ENCODE data around the gene ZPR1. TPM values are rescaled to one million over a fixed set of nuclear protein-coding genes. Genes with fewer than 3 reads are reported as not detected.

ZPR1 gene
- total RNA-seq, 6 experiments from 2014 or later: 17.9 to 86.6 (median 30.2) TPM

GRCh38 chr11:116813170-116813569, 25.3 kb upstream of the ZPR1 start:
- no peaks in the 10 kb centered on the region for H3K27me3 ChIP-seq
- no peaks in the 10 kb centered on the region for H3K36me3 ChIP-seq
- peak overlapping the region in 2 of 3 donors; percentile 13 to 16 for H3K4me3 ChIP-seq
- no peak for DNase-seq
- no peaks in the 10 kb centered on the region for H3K9me3 ChIP-seq
- no peak for TF ChIP-seq POLR2A (IDR thresholded peaks at IDR 0.05)
- TF ChIP-seq, protein P1, sequence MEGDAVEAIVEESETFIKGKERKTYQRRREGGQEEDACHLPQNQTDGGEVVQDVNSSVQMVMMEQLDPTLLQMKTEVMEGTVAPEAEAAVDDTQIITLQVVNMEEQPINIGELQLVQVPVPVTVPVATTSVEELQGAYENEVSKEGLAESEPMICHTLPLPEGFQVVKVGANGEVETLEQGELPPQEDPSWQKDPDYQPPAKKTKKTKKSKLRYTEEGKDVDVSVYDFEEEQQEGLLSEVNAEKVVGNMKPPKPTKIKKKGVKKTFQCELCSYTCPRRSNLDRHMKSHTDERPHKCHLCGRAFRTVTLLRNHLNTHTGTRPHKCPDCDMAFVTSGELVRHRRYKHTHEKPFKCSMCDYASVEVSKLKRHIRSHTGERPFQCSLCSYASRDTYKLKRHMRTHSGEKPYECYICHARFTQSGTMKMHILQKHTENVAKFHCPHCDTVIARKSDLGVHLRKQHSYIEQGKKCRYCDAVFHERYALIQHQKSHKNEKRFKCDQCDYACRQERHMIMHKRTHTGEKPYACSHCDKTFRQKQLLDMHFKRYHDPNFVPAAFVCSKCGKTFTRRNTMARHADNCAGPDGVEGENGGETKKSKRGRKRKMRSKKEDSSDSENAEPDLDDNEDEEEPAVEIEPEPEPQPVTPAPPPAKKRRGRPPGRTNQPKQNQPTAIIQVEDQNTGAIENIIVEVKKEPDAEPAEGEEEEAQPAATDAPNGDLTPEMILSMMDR (IDR thresholded peaks at IDR 0.05): no peak
- H3K27ac ChIP-seq: peak overlapping the region in 2 of 3 donors; percentile 69 to 74
- no peak for ATAC-seq
- H3K4me1 ChIP-seq: peaks cover 0 to 59% (median 15%) of the 10 kb centered on the region in 4 donors
- intact Hi-C loops (cut with DNase I): no loop called here
- WGBS (ENCODE audit: insufficient coverage, low coverage, low lambda C conversion rate, missing lambda C conversion rate): no CpG with 5 or more reads among the region's 1 CpG

DNA sequence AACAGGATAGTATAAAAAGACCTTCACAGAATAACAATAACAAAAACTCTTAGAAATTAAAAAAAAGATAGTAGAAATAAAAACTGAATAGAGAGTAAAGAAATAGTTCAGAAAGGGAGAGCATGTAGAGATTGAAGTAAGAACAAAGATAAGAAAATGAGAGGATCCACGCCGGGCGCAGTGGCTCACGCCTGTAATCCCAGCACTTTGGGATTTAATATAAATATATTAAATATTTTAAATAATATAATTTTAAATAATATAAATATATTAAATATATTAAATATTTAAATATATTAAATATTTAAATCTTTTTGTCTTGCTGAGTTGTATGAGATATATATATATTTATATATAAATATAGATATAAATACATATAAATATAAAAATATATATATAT, 24.3 kb upstream of the ZPR1 start:
- TF ChIP-seq, protein P1 (IDR thresholded peaks at IDR 0.05): no peak
- no peak for TF ChIP-seq POLR2A (IDR thresholded peaks at IDR 0.05)
- Histone ChIP-seq H3K4me1 (peaks cover 0 to 70% (median 20%) of the 10 kb centered on the region in 4 donors), H3K27me3 (no peaks in the 10 kb centered on the region), H3K9me3 (no peaks in the 10 kb centered on the region), H3K36me3 (no peaks in the 10 kb centered on the region), H3K27ac (no peak overlapping the region), H3K4me3 (no peak overlapping the region)
- no peak for ATAC-seq
- intact Hi-C loops (cut with DNase I): no loop called here
- WGBS (ENCODE audit: insufficient coverage, low coverage, low lambda C conversion rate, missing lambda C conversion rate): 97% methylated on average over 4 of the region's 4 CpGs
- no peak for DNase-seq

GRCh38 chr11:116811194-116811593, 23.4 kb upstream of the ZPR1 start:
- no peaks in the 10 kb centered on the region for H3K9me3 ChIP-seq
- TF ChIP-seq POLR2A (IDR thresholded peaks at IDR 0.05): no peak
- TF ChIP-seq, protein P1 (IDR thresholded peaks at IDR 0.05): no peak

DNA sequence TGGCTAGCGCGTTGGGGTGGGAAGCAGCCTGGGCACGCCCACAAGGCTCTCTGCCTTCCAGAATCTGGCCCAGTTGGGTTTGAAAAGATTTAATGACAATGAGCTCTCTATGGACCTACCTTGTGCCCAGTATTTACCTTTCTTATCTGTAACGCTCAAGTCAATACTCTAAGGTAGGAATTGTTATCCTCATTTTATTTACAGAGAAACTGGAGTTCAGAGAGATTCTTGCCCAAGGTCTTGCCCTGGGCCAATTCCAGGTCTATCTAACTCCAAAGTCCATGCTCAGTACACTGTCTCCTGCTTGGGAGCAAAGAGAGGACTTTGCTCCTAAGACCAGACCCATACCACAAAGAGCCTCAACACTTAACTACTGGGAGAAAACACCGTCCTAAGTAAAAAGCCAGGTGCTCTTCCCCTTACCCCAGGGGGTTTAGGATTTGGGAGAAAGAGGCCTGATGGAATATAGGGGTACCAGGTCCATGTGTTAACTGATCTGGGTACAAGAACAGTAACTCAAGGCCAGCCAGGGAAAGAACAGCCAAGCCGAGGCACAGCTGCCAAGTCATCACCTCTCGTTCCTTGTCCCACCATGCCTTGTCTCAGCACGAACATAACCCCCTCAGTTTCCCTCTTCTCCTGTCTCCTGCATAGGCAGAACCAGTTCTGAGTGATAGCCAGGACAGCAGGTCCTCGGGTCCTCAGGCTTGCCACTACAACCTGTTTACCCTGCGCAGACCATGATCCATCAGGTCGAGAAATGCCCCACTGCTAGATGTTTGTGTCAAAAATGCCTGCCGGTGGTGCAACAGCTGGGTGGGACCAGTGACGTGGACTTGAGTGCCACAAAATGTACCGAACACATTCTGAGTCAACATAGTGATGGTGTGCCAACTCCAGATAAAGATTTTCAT, 20.7 kb upstream of the ZPR1 start:
- WGBS (ENCODE audit: insufficient coverage, low coverage, low lambda C conversion rate, missing lambda C conversion rate): 16% methylated on average over 12 of the region's 14 CpGs
- peak; percentile 83 to 95 (median 91) for DNase-seq
- Histone ChIP-seq H3K4me3 (peak overlapping the region in 2 of 3 donors; percentile 26 to 33), H3K9me3 (no peaks in the 10 kb centered on the region), H3K4me1 (peaks cover 0 to 59% (median 20%) of the 10 kb centered on the region in 4 donors), H3K36me3 (no peaks in the 10 kb centered on the region), H3K27ac (peak overlapping the region in 2 of 3 donors; percentile 81 to 83), H3K27me3 (no peaks in the 10 kb centered on the region)
- intact Hi-C loops (cut with DNase I): no loop called here
- TF ChIP-seq, protein P1 (IDR thresholded peaks at IDR 0.05): no peak
- TF ChIP-seq POLR2A (IDR thresholded peaks at IDR 0.05): no peak
- ATAC-seq: peak; percentile 80 to 88 (median 82)

More at GRCh38 chr11:116811194-116811593, 23.4 kb upstream of the ZPR1 start:
- DNase-seq (no peak), ATAC-seq (no peak)
- H3K4me3 ChIP-seq: no peak overlapping the region
- no peaks in the 10 kb centered on the region for H3K27me3 ChIP-seq
- intact Hi-C loops (cut with DNase I): no loop called here
- peak overlapping the region in 2 of 3 donors; percentile 9 to 21 for H3K27ac ChIP-seq
- 73% methylated on average over 3 of the region's 3 CpGs for WGBS (ENCODE audit: insufficient coverage, low coverage, low lambda C conversion rate, missing lambda C conversion rate)
- H3K4me1 ChIP-seq: peaks cover 0 to 75% (median 23%) of the 10 kb centered on the region in 4 donors
- H3K36me3 ChIP-seq: no peaks in the 10 kb centered on the region
